Heart left ventricle (tissue), 16 donors: ENCODE measurements around the gene C16orf96. TPM values are rescaled to one million over a fixed set of nuclear protein-coding genes. Genes with fewer than 3 reads are reported as not detected.

Experiments
- ATAC-seq, 4 donors: fragments of 200-7000 bp; cut with Tn5 transposase; one replicate each; pipeline ENCODE4 v1.9.1; 2020 to 2022; ENCODE audit warnings: moderate library complexity in 4 of 4, mild to moderate bottlenecking in 3 of 4, moderate number of reproducible peaks in 1 of 4
- DNase-seq, 5 donors: peaks; one replicate each; pipeline ENCODE4 v3.0.0-alpha.2; 2020
- H3K27ac ChIP-seq, 12 donors: fragments of 200-600 bp; sonication (generic) in 4 of 12; one replicate each; pipeline versions ENCODE4 v1.5.0 to v1.8.0; 2016 to 2022; ENCODE audit warnings: mild to moderate bottlenecking in 2 of 12
- H3K27me3 ChIP-seq, 9 donors: fragments of 200-600 bp; sonication (generic) in 2 of 9; one replicate each; pipeline versions ENCODE4 v1.5.1 to v1.8.0; 2016 to 2022; ENCODE audit warnings: mild to moderate bottlenecking in 3 of 9
- H3K36me3 ChIP-seq, 9 donors: fragments of 200-600 bp; sonication (generic) in 2 of 9; one replicate each; pipeline versions ENCODE4 v1.5.0 to v1.8.0; 2018 to 2022; ENCODE audit warnings: mild to moderate bottlenecking in 2 of 9
- H3K4me1 ChIP-seq, 12 donors: fragments of 200-600 bp; sonication (generic) in 4 of 12; one replicate each; pipeline versions ENCODE4 v1.5.0 to v1.8.0; 2016 to 2022; ENCODE audit warnings: mild to moderate bottlenecking in 3 of 12
- H3K4me3 ChIP-seq, 12 donors: fragments of 200-600 bp; sonication (generic) in 4 of 12; one replicate each; pipeline versions ENCODE4 v1.5.0 to v1.8.0; 2017 to 2022; ENCODE audit warnings: mild to moderate bottlenecking in 9 of 12, moderate library complexity in 4 of 12
- H3K9me3 ChIP-seq, 12 donors: fragments of 200-600 bp; sonication (generic) in 4 of 12; one replicate each; pipeline versions ENCODE4 v1.5.0 to v1.8.0; 2016 to 2022; ENCODE audit warnings: mild to moderate bottlenecking in 1 of 12
- POLR2A ChIP-seq, 2 donors: fragments of 450-650 bp; IDR thresholded peaks; one replicate each; pipeline ENCODE4 v1.6.1; 2017; ENCODE audit warnings: antibody characterized with exemption in 2 of 2, mild to moderate bottlenecking in 2 of 2, moderate library complexity in 2 of 2
- WGBS, 4 donors: extraction: QIAGEN DNeasy Blood & Tissue Kit in 2 of 4; methylation state at CpG; one replicate each; pipeline versions ENCODE4 v1.1.5 to v1.1.7; 2013 to 2018; 5-methylcytosine and 5-hydroxymethylcytosine counted together
- intact Hi-C, 10 donors: fragments of 100-400 bp; cut with DNase I; formaldehyde crosslinking; loops; one replicate each; pipeline versions ENCODE4 v1.11.1 to v1.14.2; 2022
- polyA plus RNA-seq, 2 donors: library from polyadenylated mRNA; stranded (reverse); fragments of 200-250 nt; gene quantifications; one replicate each; pipeline ENCODE4 v1.2.3, GENCODE V29; 2013
- total RNA-seq, 9 donors: library from RNA; depleted of rRNA in 2 of 9; stranded (reverse); fragments of >200 nt in 2 of 9; fragmentation: NEBNext Ultra II Directional in 3 of 9; extraction: Animal tissue kit (Norgen Biotek cat#: 25700) in 3 of 9; gene quantifications; one replicate each; pipeline versions ENCODE4 v1.1.0 to v1.2.4, GENCODE V29; 2016 to 2023
- TF ChIP-seq, protein P1 (sequence below), 12 donors: fragments of 200-600 bp; sonication (generic) in 4 of 12; IDR thresholded peaks; one replicate each; pipeline versions ENCODE4 v1.5.0 to v1.8.0; 2018 to 2022; ENCODE audit warnings: antibody characterized with exemption in 12 of 12, mild to moderate bottlenecking in 5 of 12
- donor health status: ischemic (EF 13 %, LVEDD 7.1; RV severe dilation, severe dysfunction).
- donor health status: healthy with polysubstance abuse.
- donor health status: DM: no; HTN: yes; CAD: no.
- donor health status: DM: no; HTN: no; CAD: no.
- donor health status: ischemic (EF 25% LVEDD 6.9; RV normal size, moderate dysfunction).
- donor health status: ischemic (EF 25% LVEDD 5.7; RV mildly dilated, moderate dysfunction).
- donor health status: healthy.
- donor health status: DM: yes; HTN: yes; CAD: no.
- donor health status: ischemic (EF 35%, LVEDD 5.7; RV mildly dilated, moderate dysfunction).
- donor health status: nonischemic (EF 11% LVEDD 7.7; RV severe dilation, severe dysfunction).
- donor health status: DM: yes; HTN: yes; CAD: no.
- donor health status: PGD.
- donor health status: ischemic (EF 29% LVEDD 5.4; RV normal size, mild dysfunction).
- donor health status: nonischemic (EF 23%, LVEDD 6.1; RV moderate dilation, normal function).

C16orf96 gene
- total and polyA plus RNA-seq, 11 donors = 0.01 to 0.19 (median 0.13) TPM; not detected in 2

- H3K36me3 ChIP-seq = no peaks in the 10 kb centered on the region
- WGBS, 4 donors = 78 to 84% (median 81%) methylated on average over 14 to 17 of the region's 17 CpGs
- no peak for DNase-seq
Measured at GRCh38 chr16:4591706-4592470, 35.7 kb downstream of the C16orf96 start.

DNA sequence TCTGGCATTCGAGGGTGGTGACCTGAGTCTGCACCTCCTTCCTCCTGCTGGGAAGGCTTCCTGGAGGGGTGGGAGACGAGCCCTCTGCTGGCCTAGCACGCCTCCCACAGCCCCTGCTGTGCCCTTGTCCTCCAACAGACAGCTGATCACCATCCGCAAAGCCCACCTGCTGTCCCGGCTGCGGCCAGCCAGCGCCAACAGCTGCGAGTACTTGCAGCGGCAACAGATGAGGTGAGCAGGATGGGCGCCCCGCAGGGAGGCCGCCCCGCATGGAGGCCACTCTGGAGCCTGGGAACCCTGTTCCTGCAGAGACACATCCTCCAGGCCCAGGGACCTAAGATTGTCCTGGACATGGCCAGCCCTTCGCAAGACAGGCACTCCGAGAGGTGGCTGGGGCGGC lies 36.9 kb downstream of the C16orf96 start:
- peaks cover 0 to 4% (median 0%) of the 10 kb centered on the region in 12 donors for H3K9me3 ChIP-seq
- no peaks in the 10 kb centered on the region for H3K27me3 ChIP-seq
- WGBS, 4 donors = 61 to 68% (median 65%) methylated on average over 11 to 16 of the region's 16 CpGs
- no peak for DNase-seq
- no peaks in the 10 kb centered on the region for H3K36me3 ChIP-seq
- TF ChIP-seq POLR2A (IDR thresholded peaks at IDR 0.05) = no peak
- TF ChIP-seq, protein P1, sequence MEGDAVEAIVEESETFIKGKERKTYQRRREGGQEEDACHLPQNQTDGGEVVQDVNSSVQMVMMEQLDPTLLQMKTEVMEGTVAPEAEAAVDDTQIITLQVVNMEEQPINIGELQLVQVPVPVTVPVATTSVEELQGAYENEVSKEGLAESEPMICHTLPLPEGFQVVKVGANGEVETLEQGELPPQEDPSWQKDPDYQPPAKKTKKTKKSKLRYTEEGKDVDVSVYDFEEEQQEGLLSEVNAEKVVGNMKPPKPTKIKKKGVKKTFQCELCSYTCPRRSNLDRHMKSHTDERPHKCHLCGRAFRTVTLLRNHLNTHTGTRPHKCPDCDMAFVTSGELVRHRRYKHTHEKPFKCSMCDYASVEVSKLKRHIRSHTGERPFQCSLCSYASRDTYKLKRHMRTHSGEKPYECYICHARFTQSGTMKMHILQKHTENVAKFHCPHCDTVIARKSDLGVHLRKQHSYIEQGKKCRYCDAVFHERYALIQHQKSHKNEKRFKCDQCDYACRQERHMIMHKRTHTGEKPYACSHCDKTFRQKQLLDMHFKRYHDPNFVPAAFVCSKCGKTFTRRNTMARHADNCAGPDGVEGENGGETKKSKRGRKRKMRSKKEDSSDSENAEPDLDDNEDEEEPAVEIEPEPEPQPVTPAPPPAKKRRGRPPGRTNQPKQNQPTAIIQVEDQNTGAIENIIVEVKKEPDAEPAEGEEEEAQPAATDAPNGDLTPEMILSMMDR (IDR thresholded peaks at IDR 0.05) = no peak
- ATAC-seq = no peak
- H3K4me3 ChIP-seq = no peak overlapping the region
- H3K27ac ChIP-seq = no peak overlapping the region
- H3K4me1 ChIP-seq = no peaks in the 10 kb centered on the region
- intact Hi-C loops = no loop called here

More at GRCh38 chr16:4591706-4592470, 35.7 kb downstream of the C16orf96 start:
- Histone ChIP-seq H3K27me3 (no peaks in the 10 kb centered on the region), H3K9me3 (peaks cover 0 to 8% (median 0%) of the 10 kb centered on the region in 12 donors), H3K4me3 (no peak overlapping the region), H3K4me1 (no peaks in the 10 kb centered on the region), H3K27ac (no peak overlapping the region)
- ATAC-seq = no peak
- intact Hi-C loops = no loop called here
- no peak for TF ChIP-seq POLR2A (IDR thresholded peaks at IDR 0.05)

DNA sequence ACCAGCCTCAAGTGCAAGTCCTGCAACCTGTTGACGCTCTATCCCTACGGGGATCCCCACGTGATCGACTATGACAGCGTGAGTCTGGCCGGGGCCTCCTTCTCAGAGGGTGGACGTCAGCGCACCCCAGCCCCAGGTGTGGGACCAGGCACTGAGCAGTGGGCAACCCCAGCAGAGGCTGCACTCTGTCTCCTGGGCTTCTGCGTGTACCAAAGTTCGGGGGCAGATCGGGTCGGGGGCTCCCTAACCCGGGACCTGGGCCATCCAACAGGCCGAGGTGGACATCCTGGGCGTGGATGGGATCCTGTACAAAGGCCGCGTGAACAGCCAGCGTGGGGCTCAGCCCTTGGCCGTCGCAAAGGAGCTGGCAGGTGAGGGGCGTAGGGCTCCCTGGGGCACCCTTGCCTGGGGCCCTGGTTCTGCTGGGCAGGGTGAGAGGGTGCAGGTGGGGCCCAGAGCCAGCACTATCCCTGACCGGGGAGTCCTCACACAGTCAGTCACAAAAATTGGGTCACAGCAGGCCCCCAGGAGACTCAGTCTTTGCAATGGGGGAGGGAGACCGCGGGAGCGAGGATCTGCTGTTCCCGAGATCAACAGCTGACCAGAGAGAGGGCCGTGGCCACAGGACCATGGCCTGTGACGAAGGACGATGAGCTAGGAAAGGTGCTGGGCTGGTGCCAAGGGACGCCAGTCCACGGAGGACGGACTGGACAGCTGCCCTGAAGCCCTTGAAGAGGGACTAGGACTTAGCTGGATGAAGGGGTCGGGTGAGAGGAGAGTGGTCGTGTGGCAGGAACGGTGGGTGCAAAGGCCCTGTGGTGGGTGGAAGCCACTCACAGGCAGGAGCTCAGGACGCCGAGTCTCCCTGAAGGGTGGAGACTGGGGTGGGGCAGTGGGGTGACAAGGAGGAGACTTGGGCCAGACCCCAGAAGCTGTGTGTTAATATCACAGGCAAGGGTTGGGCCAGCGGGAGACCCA lies 38.6 kb downstream of the C16orf96 start:
- 85 to 91% (median 88%) methylated on average over 26 to 38 of the region's 38 CpGs for whole genome bisulfite sequencing, 4 donors
- DNase-seq (no peak), ATAC-seq (no peak)
- TF ChIP-seq, protein P1 (IDR thresholded peaks at IDR 0.05) = no peak
- TF ChIP-seq POLR2A (IDR thresholded peaks at IDR 0.05) = no peak
- H3K4me3 ChIP-seq = no peak overlapping the region
- intact Hi-C loops = no loop called here
- H3K9me3 ChIP-seq = no peaks in the 10 kb centered on the region
- no peaks in the 10 kb centered on the region for H3K4me1 ChIP-seq
- no peaks in the 10 kb centered on the region for H3K36me3 ChIP-seq
- H3K27ac ChIP-seq = no peak overlapping the region
- H3K27me3 ChIP-seq = no peaks in the 10 kb centered on the region

- Histone ChIP-seq H3K4me3 (no peak overlapping the region), H3K9me3 (no peaks in the 10 kb centered on the region), H3K4me1 (peaks cover 0 to 13% (median 0%) of the 10 kb centered on the region in 12 donors), H3K27ac (no peak overlapping the region), H3K27me3 (no peaks in the 10 kb centered on the region), H3K36me3 (no peaks in the 10 kb centered on the region)
- TF ChIP-seq, protein P1 (IDR thresholded peaks at IDR 0.05) = no peak
- TF ChIP-seq POLR2A (IDR thresholded peaks at IDR 0.05) = no peak
- 64 to 75% (median 73%) methylated on average over 9 of the region's 9 CpGs for WGBS, 4 donors
- ATAC-seq (no peak), DNase-seq (no peak)
- intact Hi-C loops = no loop called here
Measured at GRCh38 chr16:4597174-4597573, 41.0 kb downstream of the C16orf96 start.
